Forelimb muscle (tissue), 1 donor: ENCODE results near the gene SHROOM3. TPM values are rescaled to one million over a fixed set of nuclear protein-coding genes. Genes with fewer than 3 reads are reported as not detected.
"Not testable (repeated sequence)": the region's sequence is repeated elsewhere in the genome, so short reads cannot be mapped to it uniquely, and the experiment has no call there.

Experiments used
- DNase-seq: peaks from one replicate; pipeline ENCODE4 v3.0.0-alpha.2; 2013; ENCODE audit warnings: low read depth
- polyA plus RNA-seq: library from polyadenylated mRNA; unstranded; fragments of 120-200 nt; gene quantifications from one replicate; pipeline ENCODE4 v1.2.1, GENCODE V29; 2013; ENCODE audit not compliant: insufficient read length

Gene SHROOM3
- polyA plus RNA-seq, 1 donor, result 19.0 TPM

DNA sequence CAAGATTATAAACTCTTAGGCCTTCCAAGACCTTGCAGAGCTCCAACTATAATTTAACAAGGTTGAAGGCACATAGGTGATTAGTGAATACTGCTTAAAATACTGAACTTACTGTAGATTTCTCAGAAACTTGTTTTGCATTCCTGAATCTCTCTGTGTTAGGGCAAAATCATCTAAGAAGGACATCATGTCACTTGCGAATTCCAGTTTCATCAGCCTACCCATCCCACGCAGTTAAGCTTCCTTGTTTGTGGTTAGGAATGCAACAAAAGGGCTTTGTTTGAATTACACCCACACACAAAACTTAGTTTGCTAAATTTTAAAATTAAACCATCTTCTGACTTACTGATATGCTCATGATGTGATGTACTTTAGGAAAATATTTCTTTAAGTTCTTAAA is 288.9 kb downstream of the SHROOM3 start:
- no peak for DNase-seq

DNA sequence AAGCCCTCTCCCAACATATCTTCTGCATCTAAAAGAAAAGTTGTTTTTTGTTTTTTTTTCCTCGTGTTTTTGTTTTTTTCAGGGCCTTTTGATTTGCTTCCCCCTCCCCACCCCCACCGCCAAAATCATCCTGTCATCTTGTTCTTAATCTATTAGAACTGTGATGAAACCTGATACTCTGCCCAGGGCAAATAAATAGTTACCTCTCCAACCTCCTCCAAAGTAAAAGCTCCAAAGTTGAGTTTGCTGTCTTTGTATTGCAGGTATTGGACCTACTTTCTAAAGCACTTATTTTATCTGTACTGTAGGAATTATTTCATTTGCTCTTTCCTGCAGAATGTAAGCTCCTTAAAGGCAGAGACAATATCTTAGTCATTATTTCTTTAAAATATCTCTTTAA is 290.0 kb downstream of the SHROOM3 start:
- no peak for DNase-seq

- DNase-seq, result no peak
Measured at GRCh38 chr4:76726176-76726575, 291.1 kb downstream of the SHROOM3 start.

DNA sequence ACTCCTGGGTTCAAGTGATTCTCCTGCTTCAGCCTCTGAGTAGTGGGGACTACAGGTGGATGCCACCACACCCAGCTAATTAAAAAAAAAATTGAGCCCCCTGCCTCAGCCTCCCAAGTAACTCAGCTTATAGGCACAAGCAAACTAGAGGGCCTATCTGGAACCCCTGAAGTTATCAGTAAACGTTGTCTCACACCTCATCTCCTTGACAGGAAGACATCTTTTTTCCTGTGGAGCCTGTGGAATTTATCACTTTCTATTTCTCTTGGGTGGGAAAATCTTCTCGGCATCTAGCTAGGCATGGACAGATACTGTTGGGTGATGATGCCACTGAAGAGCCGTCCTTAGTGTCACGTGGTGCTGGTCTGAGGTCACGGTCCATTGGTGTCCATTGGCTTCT is 291.6 kb downstream of the SHROOM3 start:
- DNase-seq, result no peak

GRCh38 chr4:76727934-76728333 is 292.9 kb downstream of the SHROOM3 start:
- not testable (repeated sequence) for DNase-seq

GRCh38 chr4:76729460-76729859 is 294.4 kb downstream of the SHROOM3 start:
- no peak for DNase-seq

DNA sequence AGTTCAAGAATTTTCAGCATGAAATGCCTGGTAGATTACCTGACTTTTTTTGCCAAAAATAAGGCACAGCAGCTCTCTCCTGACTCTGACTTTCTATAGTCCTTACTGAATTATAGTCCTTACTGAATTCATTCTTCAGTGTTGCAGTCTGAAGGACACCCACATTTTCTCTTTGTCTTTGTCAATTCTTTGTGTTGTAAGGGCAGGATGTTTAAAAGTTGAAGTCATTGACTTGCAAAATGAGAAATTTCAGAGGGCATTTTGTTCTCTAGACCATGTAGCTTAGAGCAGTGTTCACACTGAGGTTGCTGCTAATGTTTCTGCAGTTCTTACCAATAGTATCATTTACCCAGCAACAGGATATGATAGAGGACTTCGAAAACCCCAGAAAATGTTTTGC is 295.0 kb downstream of the SHROOM3 start:
- DNase-seq, result no peak

- DNase-seq, result no peak
Measured at GRCh38 chr4:76732246-76732645, 297.2 kb downstream of the SHROOM3 start.

GRCh38 chr4:76733068-76733771 is 298.2 kb downstream of the SHROOM3 start:
- DNase-seq, result no peak

GRCh38 chr4:76736414-76736813 is 301.4 kb downstream of the SHROOM3 start:
- DNase-seq, result no peak

GRCh38 chr4:76737180-76737579 is 302.2 kb downstream of the SHROOM3 start:
- no peak for DNase-seq

- DNase-seq, result no peak
Measured at GRCh38 chr4:76737771-76738085, 302.7 kb downstream of the SHROOM3 start.

- peak; percentile 61 for DNase-seq
Measured at GRCh38 chr4:76738086-76738931, 303.3 kb downstream of the SHROOM3 start.

DNA sequence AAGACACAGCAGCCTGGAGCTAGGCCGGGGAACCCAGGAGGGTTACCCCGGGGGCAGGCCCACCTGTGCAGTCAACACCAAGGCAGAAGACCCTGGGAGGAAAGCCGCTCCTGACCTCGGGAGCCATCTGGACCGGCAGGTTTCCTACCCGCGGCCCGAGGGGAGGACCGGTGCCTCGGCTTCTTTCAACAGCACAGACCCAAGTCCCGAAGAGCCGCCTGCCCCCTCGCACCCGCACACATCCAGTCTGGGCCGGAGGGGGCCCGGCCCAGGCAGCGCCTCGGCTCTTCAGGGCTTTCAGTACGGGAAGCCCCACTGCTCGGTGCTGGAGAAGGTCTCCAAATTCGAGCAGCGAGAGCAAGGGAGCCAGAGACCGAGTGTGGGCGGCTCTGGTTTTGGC is 305.2 kb downstream of the SHROOM3 start:
- DNase-seq, result no peak

DNA sequence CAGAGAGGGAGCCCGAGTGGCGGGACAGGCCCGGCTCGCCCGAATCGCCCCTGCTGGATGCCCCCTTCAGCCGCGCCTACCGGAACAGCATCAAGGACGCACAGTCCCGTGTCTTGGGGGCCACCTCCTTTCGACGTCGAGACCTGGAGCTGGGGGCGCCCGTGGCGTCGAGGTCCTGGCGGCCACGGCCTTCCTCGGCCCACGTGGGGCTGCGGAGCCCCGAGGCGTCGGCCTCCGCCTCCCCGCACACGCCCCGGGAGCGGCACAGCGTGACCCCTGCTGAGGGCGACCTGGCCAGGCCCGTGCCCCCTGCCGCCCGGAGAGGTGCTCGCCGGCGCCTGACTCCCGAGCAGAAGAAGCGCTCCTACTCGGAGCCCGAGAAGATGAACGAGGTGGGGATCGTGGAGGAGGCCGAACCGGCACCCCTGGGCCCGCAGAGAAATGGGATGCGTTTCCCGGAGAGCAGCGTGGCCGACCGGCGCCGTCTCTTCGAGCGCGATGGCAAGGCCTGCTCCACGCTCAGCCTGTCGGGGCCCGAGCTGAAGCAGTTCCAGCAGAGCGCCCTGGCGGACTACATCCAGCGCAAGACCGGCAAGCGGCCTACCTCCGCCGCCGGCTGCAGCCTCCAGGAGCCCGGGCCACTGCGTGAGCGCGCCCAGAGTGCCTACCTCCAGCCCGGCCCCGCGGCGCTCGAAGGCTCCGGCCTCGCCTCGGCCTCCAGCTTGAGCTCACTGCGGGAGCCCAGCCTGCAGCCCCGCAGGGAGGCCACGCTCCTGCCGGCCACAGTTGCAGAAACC is 306.0 kb downstream of the SHROOM3 start:
- no peak for DNase-seq

DNA sequence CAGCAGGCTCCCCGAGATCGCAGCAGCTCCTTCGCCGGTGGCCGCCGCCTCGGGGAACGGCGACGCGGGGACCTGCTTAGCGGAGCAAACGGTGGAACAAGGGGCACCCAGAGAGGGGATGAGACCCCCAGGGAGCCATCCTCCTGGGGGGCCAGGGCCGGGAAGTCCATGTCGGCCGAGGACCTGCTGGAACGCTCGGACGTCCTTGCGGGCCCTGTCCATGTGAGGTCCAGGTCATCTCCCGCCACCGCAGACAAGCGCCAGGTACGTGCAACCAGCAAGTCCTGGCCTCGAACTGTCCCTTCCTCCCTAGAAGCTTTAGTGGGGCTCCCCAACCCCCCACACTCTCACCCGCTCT is 306.6 kb downstream of the SHROOM3 start:
- no peak for DNase-seq

DNA sequence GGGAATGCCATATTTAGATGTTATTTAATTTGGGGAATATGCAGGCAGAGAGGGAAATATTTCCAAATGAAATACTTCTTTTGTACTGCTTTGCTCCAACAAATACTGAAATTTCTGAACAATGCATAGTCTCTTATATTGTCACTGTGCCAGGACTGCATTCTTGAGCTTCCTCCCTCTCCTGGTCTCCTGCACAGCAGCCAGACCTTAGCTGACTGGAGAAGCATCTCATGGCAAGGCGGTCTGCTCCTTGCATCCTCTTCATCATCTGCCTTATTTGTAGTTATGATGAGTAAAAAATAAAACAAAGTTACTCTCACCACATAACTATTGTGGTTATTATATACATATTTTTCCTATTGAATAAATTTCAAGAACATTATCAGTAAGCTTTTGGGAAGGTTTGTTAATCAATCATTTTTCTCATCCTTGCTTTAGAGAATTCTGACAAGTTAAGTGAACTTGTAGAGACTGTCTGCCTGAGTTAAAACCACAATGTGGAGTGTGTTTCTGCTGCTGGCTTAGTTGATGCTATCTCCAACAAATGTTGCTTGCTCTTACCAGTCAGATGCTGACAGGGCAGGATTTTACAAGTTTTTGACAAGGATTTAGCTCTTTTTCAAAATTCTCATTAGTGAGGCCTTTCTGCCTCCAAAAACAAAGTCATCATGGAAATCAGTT is 309.4 kb downstream of the SHROOM3 start:
- no peak for DNase-seq

GRCh38 chr4:76745240-76745639 is 310.2 kb downstream of the SHROOM3 start:
- DNase-seq, result no peak

DNA sequence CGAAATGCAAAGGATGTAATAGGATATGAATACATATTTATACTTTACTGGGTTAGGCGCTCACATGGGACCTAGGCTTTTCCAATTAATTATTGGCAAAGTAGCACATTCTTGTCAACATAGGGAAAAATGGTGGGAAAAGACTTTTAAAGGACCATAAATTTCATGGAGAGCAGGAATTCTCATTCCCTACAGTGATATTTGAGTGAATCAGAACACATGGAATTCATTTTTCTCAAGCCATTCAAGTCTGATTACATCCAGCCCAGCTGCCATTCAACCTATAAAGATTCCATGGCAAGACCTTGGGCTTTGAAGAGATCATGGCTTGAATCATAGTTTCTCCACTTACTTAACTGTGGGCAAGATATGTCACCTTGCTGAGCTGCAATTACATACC is 312.5 kb downstream of the SHROOM3 start:
- no peak for DNase-seq

GRCh38 chr4:76748649-76749048 is 313.6 kb downstream of the SHROOM3 start:
- DNase-seq, result no peak

DNA sequence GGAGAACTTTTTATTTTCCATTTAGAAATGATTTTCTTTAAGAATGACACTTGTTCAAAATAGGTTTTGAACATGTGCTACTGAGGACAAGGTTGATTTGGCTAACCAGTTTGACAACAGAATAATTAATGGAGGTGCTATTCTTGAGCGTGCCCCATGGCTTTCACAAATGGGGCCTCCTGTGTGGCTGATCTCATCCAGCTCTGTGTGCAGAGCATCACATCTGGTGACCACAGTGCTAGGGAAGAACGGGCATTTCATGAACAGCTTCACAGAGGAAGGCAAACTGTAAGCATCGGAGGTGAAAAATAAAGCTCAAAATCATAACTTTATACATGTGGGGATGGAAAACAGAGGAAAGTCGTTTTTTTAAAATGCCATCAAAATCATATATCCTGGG is 314.3 kb downstream of the SHROOM3 start:
- DNase-seq, result no peak

- DNase-seq, result no peak
Measured at GRCh38 chr4:76750716-76751115, 315.7 kb downstream of the SHROOM3 start.
